Keratinocyte (primary cell): ENCODE measurements around the gene DMD. TPM values are rescaled to one million over a fixed set of nuclear protein-coding genes. Genes with fewer than 3 reads are reported as not detected.

Experiments used
- DNase-seq: peaks from one replicate; pipeline ENCODE4 v3.0.0-alpha.2; 2011; ENCODE audit warnings: low read depth, missing footprints, low spot score
- FAIRE-seq: peaks from 2 replicates; lab custom pipeline; 2011; peaks lifted over from hg19 to GRCh38; lab: Jason Lieb, UNC
- H2AFZ ChIP-seq: 2 replicates; pipeline ENCODE4 v1.6.0; 2012; ENCODE audit warnings: low read length, control low read depth, inconsistent platforms; ENCODE audit not compliant: control insufficient read depth
- H3K27ac ChIP-seq: 2 replicates; pipeline ENCODE4 v1.5.1; 2011; ENCODE audit warnings: low read length; ENCODE audit not compliant: control insufficient read depth, insufficient read depth
- H3K27me3 ChIP-seq: 3 replicates; pipeline ENCODE4 v1.6.0; 2011; ENCODE audit warnings: low read length; ENCODE audit not compliant: control insufficient read depth, insufficient read depth; ENCODE audit errors: extremely low read depth
- H3K36me3 ChIP-seq, 2 experiments: 2 replicates in 1 of 2; 3 replicates in 1 of 2; pipeline ENCODE4 v1.5.1; 2011; ENCODE audit warnings: low read length in 2 of 2, mild to moderate bottlenecking in 1 of 2; ENCODE audit not compliant: control insufficient read depth in 2 of 2, insufficient read depth in 2 of 2; ENCODE audit errors: extremely low read depth in 1 of 2
- H3K4me1 ChIP-seq: 3 replicates; pipeline ENCODE4 v1.5.1; 2011; ENCODE audit warnings: low read length; ENCODE audit not compliant: control insufficient read depth, insufficient read depth; ENCODE audit errors: extremely low read depth
- H3K4me2 ChIP-seq: 3 replicates; pipeline ENCODE4 v1.6.0; 2011; ENCODE audit warnings: low read depth, low read length; ENCODE audit not compliant: control insufficient read depth, insufficient read depth; ENCODE audit errors: extremely low read depth
- H3K4me3 ChIP-seq, 3 experiments: fragments of 200-600 bp in 1 of 3; sonication (generic) in 1 of 3; 2 replicates in 2 of 3; 3 replicates in 1 of 3; pipeline ENCODE4 v1.5.1; 2011 to 2016; ENCODE audit warnings: low read length in 3 of 3, mild to moderate bottlenecking in 3 of 3, control low read depth in 2 of 3, inconsistent platforms in 1 of 3, low read depth in 1 of 3, mixed read lengths in 1 of 3, mixed run types in 1 of 3, moderate library complexity in 1 of 3; ENCODE audit not compliant: control insufficient read depth in 2 of 3, insufficient read depth in 2 of 3; ENCODE audit errors: extremely low read depth in 1 of 3
- H3K79me2 ChIP-seq: 2 replicates; pipeline ENCODE4 v1.6.0; 2012; ENCODE audit warnings: low read length; ENCODE audit not compliant: control insufficient read depth, insufficient read depth
- H3K9ac ChIP-seq: 3 replicates; pipeline ENCODE4 v1.6.0; 2011; ENCODE audit warnings: low read length; ENCODE audit not compliant: control insufficient read depth, insufficient read depth; ENCODE audit errors: extremely low read depth
- H3K9me1 ChIP-seq: 3 replicates; pipeline ENCODE4 v1.6.0; 2011; ENCODE audit warnings: low read length; ENCODE audit not compliant: control insufficient read depth, insufficient read depth; ENCODE audit errors: extremely low read depth
- H3K9me3 ChIP-seq: 2 replicates; pipeline ENCODE4 v1.5.1; 2012; ENCODE audit warnings: low read depth, low read length; ENCODE audit not compliant: control insufficient read depth
- H4K20me1 ChIP-seq: 3 replicates; pipeline ENCODE4 v1.6.0; 2011; ENCODE audit warnings: low read length; ENCODE audit not compliant: control insufficient read depth, insufficient read depth; ENCODE audit errors: extremely low read depth
- EZH2 ChIP-seq: IDR thresholded peaks from one replicate; pipeline ENCODE4 v1.6.1; 2012; ENCODE audit warnings: inconsistent platforms, mild to moderate bottlenecking, low read length, moderate library complexity
- dilution Hi-C: fragments of 300-500 bp; cut with MboI; formaldehyde crosslinking; loops from one replicate; pipeline ENCODE4 v1.7.0; 2020; ENCODE audit warnings: low sequenced_read_pairs; ENCODE audit not compliant: extremely low pct_ligation_motif_present
- polyA plus RNA-seq, 5 experiments: library from polyadenylated mRNA; depleted of rRNA in 3 of 5; stranded (reverse) in 3 of 5; stranded (forward) in 1 of 5; unstranded in 1 of 5; fragments of >200 nt; gene quantifications; 1 replicate in 1 of 5; 2 replicates in 3 of 5; 3 replicates in 1 of 5; pipeline versions ENCODE4 v1.2.1 to v1.2.3, GENCODE V29; 2011 to 2012; ENCODE audit warnings: missing spikeins in 2 of 5, low read depth in 1 of 5, low replicate concordance in 1 of 5
- TF ChIP-seq, protein P1 (sequence below), 3 experiments: IDR thresholded peaks in 1 of 3; conservative IDR thresholded peaks in 1 of 3; optimal IDR thresholded peaks in 1 of 3; 2 replicates in 2 of 3; 3 replicates in 1 of 3; pipeline versions ENCODE3 to v1.5.1; 2011; ENCODE audit warnings: low read length in 3 of 3, mild to moderate bottlenecking in 3 of 3, moderate library complexity in 2 of 3, control low read depth in 1 of 3, inconsistent platforms in 1 of 3; ENCODE audit not compliant: insufficient read depth in 2 of 3; ENCODE audit errors: extremely low read depth in 1 of 3

The DMD gene
- polyA plus RNA-seq, 1 donor (not counting 4 experiments of a cell fraction or from before 2014, with no cell fraction given), result 8.9 TPM

- Histone ChIP-seq H3K27ac (no peak overlapping the region), H3K4me2 (no peak overlapping the region), H4K20me1 (no peaks in the 10 kb centered on the region), H3K36me3 (no peaks in the 10 kb centered on the region), H3K27me3 (no peaks in the 10 kb centered on the region), H2AFZ (peak overlapping the region; percentile 26), H3K4me1 (no peaks in the 10 kb centered on the region), H3K4me3 (no peak overlapping the region), H3K9me3 (no peaks in the 10 kb centered on the region), H3K9me1 (no peaks in the 10 kb centered on the region), H3K9ac (no peak overlapping the region), H3K79me2 (no peaks in the 10 kb centered on the region)
- FAIRE-seq (no peak), DNase-seq (no peak)
- dilution Hi-C loops, result no loop called here
- TF ChIP-seq EZH2, result no peak
- TF ChIP-seq, protein P1, sequence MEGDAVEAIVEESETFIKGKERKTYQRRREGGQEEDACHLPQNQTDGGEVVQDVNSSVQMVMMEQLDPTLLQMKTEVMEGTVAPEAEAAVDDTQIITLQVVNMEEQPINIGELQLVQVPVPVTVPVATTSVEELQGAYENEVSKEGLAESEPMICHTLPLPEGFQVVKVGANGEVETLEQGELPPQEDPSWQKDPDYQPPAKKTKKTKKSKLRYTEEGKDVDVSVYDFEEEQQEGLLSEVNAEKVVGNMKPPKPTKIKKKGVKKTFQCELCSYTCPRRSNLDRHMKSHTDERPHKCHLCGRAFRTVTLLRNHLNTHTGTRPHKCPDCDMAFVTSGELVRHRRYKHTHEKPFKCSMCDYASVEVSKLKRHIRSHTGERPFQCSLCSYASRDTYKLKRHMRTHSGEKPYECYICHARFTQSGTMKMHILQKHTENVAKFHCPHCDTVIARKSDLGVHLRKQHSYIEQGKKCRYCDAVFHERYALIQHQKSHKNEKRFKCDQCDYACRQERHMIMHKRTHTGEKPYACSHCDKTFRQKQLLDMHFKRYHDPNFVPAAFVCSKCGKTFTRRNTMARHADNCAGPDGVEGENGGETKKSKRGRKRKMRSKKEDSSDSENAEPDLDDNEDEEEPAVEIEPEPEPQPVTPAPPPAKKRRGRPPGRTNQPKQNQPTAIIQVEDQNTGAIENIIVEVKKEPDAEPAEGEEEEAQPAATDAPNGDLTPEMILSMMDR (optimal IDR thresholded peaks at IDR 0.05 in 1 of 3, IDR thresholded peaks at IDR 0.05 in 1 of 3, conservative IDR thresholded peaks at IDR 0.05 in 1 of 3; ENCODE audit: extremely low read depth in 1 of 3, insufficient read depth in 2 of 3, low read length in 3 of 3), result no peak
Measured at GRCh38 chrX:31506360-31506759, 1705.0 kb downstream of the DMD start.

DNA sequence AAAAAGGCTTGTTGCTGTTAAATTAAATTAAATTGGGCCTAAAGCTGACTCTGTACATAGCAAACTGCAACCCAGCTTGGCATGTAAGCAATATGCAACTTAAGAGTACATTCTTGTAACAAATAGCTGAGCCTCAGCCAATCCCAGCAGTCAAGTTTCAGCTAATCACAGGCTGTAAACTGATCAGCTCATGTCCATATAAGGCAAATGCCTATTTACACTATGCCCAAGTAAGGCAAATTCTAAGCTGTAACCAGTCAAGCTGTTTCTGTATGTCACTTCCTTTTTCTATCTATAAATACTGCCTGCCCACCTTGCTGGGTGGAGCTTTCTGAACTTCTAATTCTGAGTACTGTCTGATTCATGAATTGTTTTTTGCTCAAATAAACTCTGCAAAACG is 1710.4 kb downstream of the DMD start:
- Histone ChIP-seq H3K4me1 (no peaks in the 10 kb centered on the region), H3K9me1 (no peaks in the 10 kb centered on the region), H3K9ac (no peak overlapping the region), H2AFZ (no peak overlapping the region), H3K36me3 (no peaks in the 10 kb centered on the region), H4K20me1 (no peaks in the 10 kb centered on the region), H3K27ac (no peak overlapping the region), H3K27me3 (no peaks in the 10 kb centered on the region), H3K4me2 (no peak overlapping the region), H3K9me3 (no peaks in the 10 kb centered on the region), H3K79me2 (no peaks in the 10 kb centered on the region), H3K4me3 (no peak overlapping the region)
- no peak for FAIRE-seq
- TF ChIP-seq, protein P1 (optimal IDR thresholded peaks at IDR 0.05 in 1 of 3, IDR thresholded peaks at IDR 0.05 in 1 of 3, conservative IDR thresholded peaks at IDR 0.05 in 1 of 3; ENCODE audit: extremely low read depth in 1 of 3, insufficient read depth in 2 of 3, low read length in 3 of 3), result no peak
- no peak for TF ChIP-seq EZH2
- DNase-seq, result no peak
- dilution Hi-C loops, result no loop called here
